Fibroblast of pulmonary artery (primary cell): Measurements from ENCODE around the gene SP1.
"Not testable (repeated sequence)": the region's sequence is repeated elsewhere in the genome, so short reads cannot be mapped to it uniquely, and the experiment has no call there.

Experiments used
- DNase-seq: peaks from one replicate; pipeline ENCODE4 v3.0.0-alpha.2; 2010; ENCODE audit warnings: low read depth
- H3K4me3 ChIP-seq: replicated peaks from 2 replicates; pipeline ENCODE4 v1.5.1; 2011; ENCODE audit warnings: low read depth, mild to moderate bottlenecking, control low read depth, low read length, moderate library complexity
- CTCF ChIP-seq: IDR thresholded peaks from 2 replicates; pipeline ENCODE4 v1.5.1; 2011; ENCODE audit warnings: mild to moderate bottlenecking, control low read depth, low read length, inconsistent platforms; ENCODE audit errors: missing control alignments

The SP1 gene

DNA sequence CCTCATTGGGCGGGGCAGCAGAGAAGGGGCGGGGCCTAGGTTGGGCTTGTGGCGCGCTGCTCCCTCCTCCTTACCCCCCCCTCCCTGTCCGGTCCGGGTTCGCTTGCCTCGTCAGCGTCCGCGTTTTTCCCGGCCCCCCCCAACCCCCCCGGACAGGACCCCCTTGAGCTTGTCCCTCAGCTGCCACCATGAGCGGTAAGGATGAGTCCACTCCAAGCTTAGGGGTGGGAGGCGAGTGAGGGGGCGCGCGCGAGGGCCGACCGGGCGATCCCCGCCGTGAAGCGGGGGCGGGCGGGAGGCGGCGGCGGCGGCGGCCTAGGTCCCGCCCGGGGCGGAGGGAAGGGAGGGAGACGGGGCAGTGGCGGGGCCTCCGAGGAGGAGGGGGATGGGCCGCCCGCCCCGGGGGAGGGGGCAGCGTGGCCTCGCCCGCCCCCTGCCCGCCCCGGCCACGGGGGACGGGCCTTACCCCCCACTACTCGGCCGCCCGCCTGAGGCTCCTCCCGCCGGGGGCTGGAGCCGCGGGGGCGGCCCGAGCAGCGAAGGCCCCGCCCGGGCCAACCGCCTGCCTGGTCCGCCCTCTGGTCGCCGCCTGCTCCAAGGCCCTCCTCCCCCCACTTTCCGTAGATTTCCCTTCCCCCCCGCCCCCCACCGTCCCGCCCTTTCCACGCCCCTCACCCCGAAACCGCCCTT, at the start of gene SP1:
SP1 (plus strand) TSS at position 73 of the 690 bp plus-strand sequence; CDS start at position 189, 116 bp downstream.
- TF ChIP-seq CTCF: no peak
- H3K4me3 ChIP-seq: peak within 1 kb of the TSS; percentile 54
- DNase-seq: peak; percentile 95

- no peak for DNase-seq
- no peak for TF ChIP-seq CTCF
- H3K4me3 ChIP-seq: no peak overlapping the region
Measured at GRCh38 chr12:53330671-53331070, 49.3 kb upstream of the SP1 start.

DNA sequence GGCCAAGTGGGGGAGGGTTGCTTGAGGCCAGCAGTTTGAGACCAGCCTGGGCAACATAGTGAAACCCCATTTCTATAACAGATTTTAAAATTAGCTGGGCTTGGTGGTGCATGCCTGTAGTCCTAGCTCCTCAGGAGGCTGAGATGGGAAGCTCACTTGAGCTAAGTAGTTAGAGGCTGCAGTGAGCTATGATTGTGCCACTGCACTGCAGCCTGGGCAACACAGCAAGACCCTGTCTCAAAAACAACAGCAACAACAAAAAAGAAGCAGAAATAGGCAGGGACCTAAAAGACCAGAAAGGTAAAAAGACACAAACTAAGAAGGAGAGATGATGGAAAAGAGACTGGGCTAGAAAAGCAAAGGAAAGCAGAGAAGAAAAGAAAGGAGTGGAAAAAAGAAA, 47.6 kb upstream of the SP1 start:
- H3K4me3 ChIP-seq, DNase-seq: not testable (repeated sequence)

DNA sequence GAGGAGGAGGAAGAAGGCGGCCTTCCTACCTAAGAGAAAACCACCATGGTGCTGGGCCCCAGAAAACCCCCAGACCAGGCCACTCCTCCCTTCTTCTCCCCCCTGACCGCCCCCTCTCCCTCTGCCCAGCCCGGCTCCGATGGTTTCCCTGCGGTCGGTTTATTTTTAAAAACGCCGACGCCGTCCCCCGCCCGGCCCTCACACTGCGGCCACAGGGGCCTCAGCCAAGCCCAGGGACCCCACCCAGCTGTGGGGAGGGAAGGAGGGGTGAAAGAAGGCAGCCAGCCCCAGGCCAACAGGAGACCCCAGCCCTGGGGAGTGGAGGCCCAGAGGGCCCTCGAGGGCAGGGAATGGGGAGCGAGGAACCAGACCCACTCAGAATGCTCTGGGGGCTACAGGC, 47.2 kb upstream of the SP1 start:
- TF ChIP-seq CTCF: no peak
- no peak overlapping the region for H3K4me3 ChIP-seq
- DNase-seq: no peak

DNA sequence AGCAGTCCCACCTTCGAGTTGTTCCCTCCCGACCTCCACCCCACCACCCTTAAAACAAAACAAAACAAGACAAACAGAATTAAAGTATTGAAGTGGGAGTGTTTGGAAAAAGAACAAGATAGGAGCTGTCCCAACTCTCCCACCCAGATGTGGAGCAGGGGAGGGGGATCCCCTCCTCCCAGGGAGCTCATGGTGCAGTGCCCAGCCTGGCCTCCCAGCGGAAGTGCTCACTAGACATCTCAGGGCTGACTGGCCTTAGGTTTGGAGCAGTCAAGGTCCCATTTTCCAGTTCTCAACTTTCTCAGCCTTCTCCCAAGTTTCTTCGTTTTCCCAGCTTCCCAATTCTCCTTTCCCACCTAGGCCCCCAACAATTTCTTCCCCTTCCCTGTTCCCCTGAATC, 46.7 kb upstream of the SP1 start:
- no peak overlapping the region for H3K4me3 ChIP-seq
- no peak for DNase-seq
- no peak for TF ChIP-seq CTCF

- no peak for DNase-seq
- no peak overlapping the region for H3K4me3 ChIP-seq
- TF ChIP-seq CTCF: no peak
Measured at GRCh38 chr12:53333845-53334244, 46.1 kb upstream of the SP1 start.

DNA sequence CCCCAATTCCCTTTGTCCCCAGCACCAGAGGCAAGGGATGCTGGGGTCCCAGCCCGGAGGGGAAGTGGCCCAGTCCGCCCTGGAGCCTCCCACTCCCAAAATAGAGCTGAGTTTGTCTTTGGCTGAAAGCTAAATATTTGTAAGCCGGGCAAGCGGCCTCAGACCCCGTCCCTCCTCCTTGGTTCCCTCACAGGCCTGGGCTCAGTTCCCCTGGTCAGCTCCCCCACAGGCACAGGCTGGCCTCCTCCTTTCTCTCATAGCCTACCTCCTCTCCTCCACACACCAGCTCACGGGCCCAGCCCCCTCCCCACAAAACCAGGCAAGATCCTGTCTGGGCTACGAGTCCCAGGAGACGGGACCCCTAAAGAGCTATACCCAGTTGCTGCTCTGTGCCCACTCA, 45.2 kb upstream of the SP1 start:
- no peak for TF ChIP-seq CTCF
- H3K4me3 ChIP-seq: no peak overlapping the region
- DNase-seq: no peak
